Endothelial cell of umbilical vein (primary cell): ENCODE results near the gene UBE2E2. TPM values are rescaled to one million over a fixed set of nuclear protein-coding genes. Genes with fewer than 3 reads are reported as not detected.

Source experiments
- BruUV-seq: library from RNA; stranded (reverse); fragments of 400-500 nt; replicated peaks from 2 replicates; lab custom pipeline; 2021; lab: Mats Ljungman, UMichigan
- CTCF ChIA-PET: fragments of 300-600, 350-600 bp; sonication (Branson Sonifier 250); formaldehyde crosslinking; loops from one replicate; lab custom pipeline; 2021; ENCODE audit warnings: antibody characterized with exemption, inconsistent platforms; lab: Charles Lee
- POLR2A ChIA-PET: fragments of 300-600, 350-600 bp; sonication (Branson Sonifier 250); formaldehyde crosslinking; loops from one replicate; lab custom pipeline; 2021; ENCODE audit warnings: antibody characterized with exemption, inconsistent platforms; lab: Charles Lee
- DNase-seq: peaks from one replicate; pipeline ENCODE4 v3.0.0-alpha.2; 2011; ENCODE audit warnings: low read depth, low spot score
- FAIRE-seq: peaks from 2 replicates; lab custom pipeline; 2011; peaks lifted over from hg19 to GRCh38; lab: Jason Lieb, UNC
- H2AFZ ChIP-seq: 2 replicates; pipeline ENCODE4 v1.6.0; 2012; ENCODE audit warnings: low read depth, low read length, control low read depth, inconsistent platforms
- H3K27ac ChIP-seq: 2 replicates; pipeline ENCODE4 v1.5.1; 2011; ENCODE audit warnings: low read depth, mild to moderate bottlenecking, control low read depth, low read length, moderate library complexity; ENCODE audit not compliant: insufficient read depth
- H3K27me3 ChIP-seq, 2 experiments: 2 replicates each; pipeline versions ENCODE4 v1.6.0 to v1.6.1; 2011; ENCODE audit warnings: low read length in 2 of 2, mixed read lengths in 1 of 2; ENCODE audit not compliant: control insufficient read depth in 2 of 2, insufficient read depth in 2 of 2
- H3K36me3 ChIP-seq, 2 experiments: 2 replicates in 1 of 2; 3 replicates in 1 of 2; pipeline ENCODE4 v1.5.1; 2011; ENCODE audit warnings: low read length in 2 of 2, mild to moderate bottlenecking in 1 of 2, moderate library complexity in 1 of 2; ENCODE audit not compliant: control insufficient read depth in 2 of 2, insufficient read depth in 2 of 2; ENCODE audit errors: extremely low read depth in 1 of 2
- H3K4me1 ChIP-seq: 3 replicates; pipeline ENCODE4 v1.5.1; 2011; ENCODE audit warnings: mild to moderate bottlenecking, low read length; ENCODE audit not compliant: control insufficient read depth, insufficient read depth; ENCODE audit errors: extremely low read depth
- H3K4me2 ChIP-seq: 2 replicates; pipeline ENCODE4 v1.6.1; 2011; ENCODE audit warnings: low read length, control low read depth, mixed read lengths; ENCODE audit not compliant: insufficient read depth
- H3K4me3 ChIP-seq, 3 experiments: fragments of 200-600 bp in 1 of 3; sonication (generic), shearing (Covaris generic) in 1 of 3; replicated peaks in 1 of 3; 2 replicates each; pipeline ENCODE4 v1.5.1; 2011 to 2016; ENCODE audit warnings: control low read depth in 3 of 3, low read length in 3 of 3, mild to moderate bottlenecking in 2 of 3, inconsistent platforms in 1 of 3, low read depth in 1 of 3, moderate library complexity in 1 of 3; ENCODE audit not compliant: insufficient read depth in 1 of 3
- H3K79me2 ChIP-seq: 2 replicates; pipeline ENCODE4 v1.6.0; 2012; ENCODE audit warnings: low read length, inconsistent platforms; ENCODE audit not compliant: control insufficient read depth, insufficient read depth
- H3K9ac ChIP-seq: replicated peaks from 2 replicates; pipeline ENCODE3; 2011; ENCODE audit warnings: low read length, control low read depth; ENCODE audit not compliant: insufficient read depth; ENCODE audit errors: extremely low read depth
- H3K9me1 ChIP-seq: replicated peaks from 3 replicates; pipeline ENCODE4 v1.6.0; 2011; ENCODE audit warnings: mild to moderate bottlenecking, low read length; ENCODE audit not compliant: control insufficient read depth, insufficient read depth; ENCODE audit errors: extremely low read depth
- H3K9me3 ChIP-seq: replicated peaks from 2 replicates; pipeline ENCODE4 v1.5.1; 2012; ENCODE audit warnings: low read length, inconsistent platforms; ENCODE audit not compliant: control insufficient read depth, insufficient read depth
- H4K20me1 ChIP-seq: replicated peaks from 2 replicates; pipeline ENCODE3; 2011; ENCODE audit warnings: mild to moderate bottlenecking, low read length; ENCODE audit not compliant: control insufficient read depth, insufficient read depth; ENCODE audit errors: extremely low read depth
- CTCF ChIP-seq, 2 donors: IDR thresholded peaks; 1 replicate in 1 of 2; 2 replicates in 1 of 2; pipeline ENCODE4 v1.5.1; 2011; ENCODE audit warnings: low read length in 2 of 2, mild to moderate bottlenecking in 2 of 2, moderate library complexity in 2 of 2, control low read depth in 1 of 2, inconsistent platforms in 1 of 2, low read depth in 1 of 2; ENCODE audit not compliant: insufficient read depth in 1 of 2; ENCODE audit errors: extremely low read depth in 1 of 2
- EZH2 ChIP-seq: IDR thresholded peaks from 2 replicates; pipeline ENCODE4 v1.6.1; 2012; ENCODE audit warnings: borderline replicate concordance, low read depth, mild to moderate bottlenecking, moderate library complexity, low read length, inconsistent platforms; ENCODE audit not compliant: severe bottlenecking
- FOS ChIP-seq: IDR thresholded peaks from 2 replicates; pipeline ENCODE4 v1.6.1; 2011; ENCODE audit warnings: mild to moderate bottlenecking, low read length, moderate library complexity, borderline replicate concordance; ENCODE audit not compliant: insufficient read depth
- GATA2 ChIP-seq: IDR thresholded peaks from 2 replicates; pipeline ENCODE4 v1.7.0; 2011; ENCODE audit warnings: low read depth, mild to moderate bottlenecking, moderate library complexity, mixed read lengths, low read length; ENCODE audit not compliant: insufficient read length, insufficient read depth
- JUN ChIP-seq: IDR thresholded peaks from 2 replicates; pipeline ENCODE4 v1.6.1; 2011; ENCODE audit warnings: borderline replicate concordance, low read depth; ENCODE audit not compliant: insufficient read length, insufficient read depth
- MYC ChIP-seq: IDR thresholded peaks from one replicate; pipeline ENCODE4 v1.6.1; 2011; ENCODE audit warnings: mild to moderate bottlenecking, low read depth, low read length
- POLR2A ChIP-seq: IDR thresholded peaks from 2 replicates; pipeline ENCODE4 v1.6.1; 2012; ENCODE audit warnings: low read depth, mild to moderate bottlenecking, control low read depth, low read length
- POLR2AphosphoS5 ChIP-seq: IDR thresholded peaks from 2 replicates; pipeline ENCODE4 v1.6.1; 2012; ENCODE audit warnings: low read depth, mild to moderate bottlenecking, control low read depth, low read length, moderate library complexity; ENCODE audit not compliant: insufficient read depth
- dilution Hi-C: fragments of 300-500 bp; cut with MboI; formaldehyde crosslinking; loops from one replicate; pipeline ENCODE4 v1.15.0; 2019; ENCODE audit warnings: low sequenced_read_pairs; ENCODE audit not compliant: extremely low pct_ligation_motif_present
- intact Hi-C: fragments of 100-400 bp; cut with micrococcal nuclease; formaldehyde crosslinking; loops from one replicate; pipeline ENCODE4 v1.10.0; 2022
- polyA plus RNA-seq, 4 experiments: library from polyadenylated mRNA; depleted of rRNA in 3 of 4; stranded (reverse) in 3 of 4; unstranded in 1 of 4; fragments of >200 nt; gene quantifications; 2 replicates each; pipeline versions ENCODE4 v1.2.1 to v1.2.3, GENCODE V29; 2011 to 2012; ENCODE audit warnings: missing spikeins in 1 of 4
- total RNA-seq: library from RNA; stranded (reverse); gene quantifications from 2 replicates; pipeline ENCODE4 v1.2.3, GENCODE V29; 2021
- TF ChIP-seq, protein P1 (sequence below): IDR thresholded peaks from 2 replicates; pipeline ENCODE4 v1.6.1; 2011; ENCODE audit not compliant: insufficient read depth, insufficient read length

The UBE2E2 gene
- total and polyA plus RNA-seq, 2 donors (not counting 3 experiments of a cell fraction or from before 2014, with no cell fraction given), result 37.0 to 45.4 TPM

DNA sequence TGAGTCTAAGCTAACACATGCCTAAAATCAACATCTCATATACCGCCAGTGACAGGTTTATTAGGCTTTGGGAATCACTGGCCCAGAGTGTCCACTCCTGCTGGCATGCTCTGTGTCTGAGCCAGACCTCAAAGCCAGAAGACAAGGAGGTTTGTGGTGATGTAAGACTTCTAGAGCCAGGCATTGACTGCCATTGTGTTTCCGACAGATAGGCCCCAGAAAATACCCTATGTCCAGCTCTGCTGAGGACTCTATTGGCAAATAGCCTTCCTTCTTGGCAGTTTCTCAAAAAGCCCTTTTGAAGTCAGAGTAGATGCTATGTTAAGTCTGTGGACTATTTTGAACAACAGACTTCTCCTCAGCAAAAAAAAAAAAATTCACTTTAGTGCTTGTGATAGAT lies 420.7 kb downstream of the UBE2E2 start:
- intact Hi-C loops, result no loop called here
- H3K4me2 ChIP-seq, result no peak overlapping the region
- peaks cover 1% of the 10 kb centered on the region for H3K4me1 ChIP-seq
- H3K36me3 ChIP-seq, result no peaks in the 10 kb centered on the region
- TF ChIP-seq EZH2, result no peak
- TF ChIP-seq GATA2, result no peak
- no peak for TF ChIP-seq CTCF (IDR thresholded peaks at IDR 0.05; ENCODE audit: extremely low read depth in 1 of 2, insufficient read depth in 1 of 2, low read depth in 1 of 2, low read length in 2 of 2)
- DNase-seq (no peak), FAIRE-seq (no peak)
- no peaks in the 10 kb centered on the region for H3K79me2 ChIP-seq
- H2AFZ ChIP-seq, result no peak overlapping the region
- ChIA-PET POLR2A (no interaction called here), CTCF (no interaction called here)
- H3K9me1 ChIP-seq, result no peaks in the 10 kb centered on the region
- no peak overlapping the region for H3K4me3 ChIP-seq
- no TSS peak for BruUV-seq
- H3K27ac ChIP-seq, result no peak overlapping the region
- H4K20me1 ChIP-seq, result no peaks in the 10 kb centered on the region
- H3K9me3 ChIP-seq, result no peaks in the 10 kb centered on the region
- no peaks in the 10 kb centered on the region for H3K27me3 ChIP-seq
- no peak overlapping the region for H3K9ac ChIP-seq
- dilution Hi-C loops, result no loop called here

DNA sequence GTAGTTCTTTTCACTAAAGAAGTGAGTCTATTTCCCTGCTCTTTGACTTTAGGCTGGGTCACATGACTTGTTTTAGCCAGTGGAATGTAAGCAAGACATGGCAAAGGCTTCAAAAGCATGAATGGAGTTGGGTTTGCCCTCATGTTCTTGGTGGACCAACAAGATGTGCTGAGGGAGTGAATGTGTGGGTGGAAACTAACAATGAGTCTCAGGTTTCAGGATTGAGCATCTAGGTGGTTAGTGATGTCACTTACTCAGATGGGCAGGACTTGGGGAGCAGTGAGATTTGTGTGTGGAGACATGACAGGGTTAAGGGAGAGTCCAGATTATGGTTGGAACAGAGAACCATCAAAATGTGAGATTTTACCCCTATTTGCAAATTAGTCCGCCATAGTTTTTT lies 421.2 kb downstream of the UBE2E2 start:
- Histone ChIP-seq H4K20me1 (no peaks in the 10 kb centered on the region), H3K27ac (no peak overlapping the region), H3K4me3 (no peak overlapping the region), H3K9me3 (no peaks in the 10 kb centered on the region), H3K9ac (no peak overlapping the region), H3K36me3 (no peaks in the 10 kb centered on the region), H3K4me1 (peaks cover 6% of the 10 kb centered on the region), H3K9me1 (no peaks in the 10 kb centered on the region), H3K4me2 (no peak overlapping the region), H3K27me3 (no peaks in the 10 kb centered on the region), H2AFZ (no peak overlapping the region), H3K79me2 (no peaks in the 10 kb centered on the region)
- dilution Hi-C loops, result no loop called here
- intact Hi-C loops, result no loop called here
- ChIA-PET POLR2A (no interaction called here), CTCF (interaction anchor here (1.2 kb wide), 1 partner anchor 419 kb away, joined by 3 read pairs; no protein-coding TSS in a partner anchor)
- FAIRE-seq (no peak), DNase-seq (no peak)
- TF ChIP-seq POLR2AphosphoS5 (no peak), CTCF (IDR thresholded peaks at IDR 0.05; ENCODE audit: extremely low read depth in 1 of 2, insufficient read depth in 1 of 2, low read depth in 1 of 2, low read length in 2 of 2) (no peak), GATA2 (no peak), EZH2 (no peak), POLR2A (no peak), MYC (no peak), JUN (no peak), FOS (no peak)
- TF ChIP-seq, protein P1, sequence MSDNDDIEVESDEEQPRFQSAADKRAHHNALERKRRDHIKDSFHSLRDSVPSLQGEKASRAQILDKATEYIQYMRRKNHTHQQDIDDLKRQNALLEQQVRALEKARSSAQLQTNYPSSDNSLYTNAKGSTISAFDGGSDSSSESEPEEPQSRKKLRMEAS, result no peak
- BruUV-seq, result no TSS peak
